Liver (tissue), 9 donors: ENCODE data around the gene ZSCAN1. TPM values are rescaled to one million over a fixed set of nuclear protein-coding genes. Genes with fewer than 3 reads are reported as not detected.

Source experiments
- DNase-seq: peaks from one replicate; pipeline ENCODE4 v3.0.0-alpha.2; 2017; ENCODE audit warnings: low spot score
- H3K27ac ChIP-seq, 2 donors: one replicate each; pipeline ENCODE4 v1.7.0; 2013; ENCODE audit warnings: inconsistent platforms in 2 of 2, low read length in 2 of 2, control low read depth in 1 of 2, low read depth in 1 of 2, mild to moderate bottlenecking in 1 of 2
- H3K27me3 ChIP-seq, 4 donors: one replicate each; pipeline versions ENCODE4 v1.6.1 to v1.7.0; 2013; ENCODE audit warnings: low read length in 3 of 4, inconsistent platforms in 1 of 4, mild to moderate bottlenecking in 1 of 4, moderate library complexity in 1 of 4; ENCODE audit not compliant: control insufficient read depth in 4 of 4, insufficient read depth in 4 of 4
- H3K36me3 ChIP-seq, 4 donors: one replicate each; pipeline versions ENCODE4 v1.6.1 to v1.7.0; 2013; ENCODE audit warnings: low read length in 3 of 4, mild to moderate bottlenecking in 3 of 4, low read depth in 1 of 4, moderate library complexity in 1 of 4; ENCODE audit not compliant: control insufficient read depth in 4 of 4, insufficient read depth in 3 of 4
- H3K4me1 ChIP-seq, 4 donors: one replicate each; pipeline versions ENCODE4 v1.6.1 to v1.7.0; 2013; ENCODE audit warnings: low read length in 3 of 4, mild to moderate bottlenecking in 3 of 4, moderate library complexity in 1 of 4; ENCODE audit not compliant: control insufficient read depth in 4 of 4, insufficient read depth in 4 of 4
- H3K4me3 ChIP-seq, 3 donors: one replicate each; pipeline versions ENCODE4 v1.6.1 to v1.7.0; 2013; ENCODE audit warnings: low read length in 3 of 3, control low read depth in 1 of 3, low read depth in 1 of 3, mild to moderate bottlenecking in 1 of 3
- H3K9ac ChIP-seq, 2 donors: one replicate each; pipeline ENCODE4 v1.7.0; 2013; ENCODE audit warnings: low read length in 2 of 2, mild to moderate bottlenecking in 2 of 2, moderate library complexity in 2 of 2, control low read depth in 1 of 2, low read depth in 1 of 2
- H3K9me3 ChIP-seq, 4 donors: one replicate each; pipeline versions ENCODE4 v1.6.1 to v1.7.0; 2013; ENCODE audit warnings: low read length in 3 of 4; ENCODE audit not compliant: control insufficient read depth in 4 of 4
- ATF3 ChIP-seq: IDR thresholded peaks from 2 replicates; pipeline ENCODE4 v1.6.1; 2016; ENCODE audit warnings: antibody characterized with exemption
- CTCF ChIP-seq: fragments of 150-350 bp; IDR thresholded peaks from 2 replicates; pipeline ENCODE4 v1.5.1; 2017; ENCODE audit warnings: improper control_type of control experiment, low read depth, low read length; ENCODE audit not compliant: missing input control
- EGR1 ChIP-seq, 2 donors: IDR thresholded peaks; 2 replicates each; pipeline ENCODE4 v1.6.1; 2016 to 2018; ENCODE audit warnings: antibody characterized with exemption in 2 of 2, low read depth in 2 of 2
- FOXA1 ChIP-seq: IDR thresholded peaks from 2 replicates; pipeline ENCODE4 v1.6.1; 2016; ENCODE audit warnings: antibody characterized with exemption
- FOXA2 ChIP-seq: IDR thresholded peaks from 2 replicates; pipeline ENCODE4 v1.6.1; 2016; ENCODE audit warnings: antibody characterized with exemption
- GABPA ChIP-seq, 2 donors: IDR thresholded peaks in 1 of 2; conservative IDR thresholded peaks in 1 of 2; 2 replicates each; pipeline ENCODE4 v1.6.1; 2016; ENCODE audit warnings: antibody characterized with exemption in 2 of 2, mild to moderate bottlenecking in 1 of 2, moderate library complexity in 1 of 2
- HNF4A ChIP-seq, 2 donors: conservative IDR thresholded peaks; 2 replicates each; pipeline ENCODE4 v1.6.1; 2016; ENCODE audit warnings: antibody characterized with exemption in 2 of 2, mild to moderate bottlenecking in 2 of 2
- HNF4G ChIP-seq: IDR thresholded peaks from 2 replicates; pipeline ENCODE4 v1.6.1; 2016; ENCODE audit warnings: antibody characterized with exemption
- JUND ChIP-seq, 2 donors: IDR thresholded peaks; 2 replicates each; pipeline ENCODE4 v1.6.1; 2016; ENCODE audit warnings: antibody characterized with exemption in 2 of 2
- NR2F2 ChIP-seq: IDR thresholded peaks from 2 replicates; pipeline ENCODE4 v1.6.1; 2016; ENCODE audit warnings: antibody characterized with exemption
- RAD21 ChIP-seq, 2 donors: IDR thresholded peaks; 2 replicates each; pipeline ENCODE4 v1.6.1; 2016; ENCODE audit warnings: antibody characterized with exemption in 2 of 2, mild to moderate bottlenecking in 2 of 2
- REST ChIP-seq: IDR thresholded peaks from 2 replicates; pipeline ENCODE4 v1.6.1; 2016; ENCODE audit warnings: antibody characterized with exemption, mild to moderate bottlenecking
- RXRA ChIP-seq, 2 donors: IDR thresholded peaks; 2 replicates each; pipeline ENCODE4 v1.6.1; 2017 to 2018; ENCODE audit warnings: antibody characterized with exemption in 2 of 2, mild to moderate bottlenecking in 1 of 2
- SP1 ChIP-seq: IDR thresholded peaks from 2 replicates; pipeline ENCODE4 v1.6.1; 2018; ENCODE audit warnings: antibody characterized with exemption, mild to moderate bottlenecking
- TAF1 ChIP-seq: conservative IDR thresholded peaks from 2 replicates; pipeline ENCODE4 v1.6.1; 2016; ENCODE audit warnings: antibody characterized with exemption, mild to moderate bottlenecking
- YY1 ChIP-seq: IDR thresholded peaks from 2 replicates; pipeline ENCODE4 v1.6.1; 2016; ENCODE audit warnings: antibody characterized with exemption, mild to moderate bottlenecking
- ZBTB33 ChIP-seq: IDR thresholded peaks from 2 replicates; pipeline ENCODE4 v1.6.1; 2016; ENCODE audit warnings: antibody characterized with exemption
- WGBS: extraction: QIAGEN DNeasy Blood & Tissue Kit; methylation state at CpG from one replicate; pipeline ENCODE4 v1.1.7; 2013; 5-methylcytosine and 5-hydroxymethylcytosine counted together
- polyA plus RNA-seq, 2 donors: library from polyadenylated mRNA; stranded (reverse) in 1 of 2; unstranded in 1 of 2; fragments of 200-250 nt in 1 of 2; fragments of >200 nt in 1 of 2; fragmentation: Nextera tagmentation in 1 of 2; extraction: Ambion mirVana in 1 of 2; gene quantifications; one replicate each; pipeline versions ENCODE4 v1.2.1 to v1.2.3, GENCODE V29; 2013 to 2015
- total RNA-seq, 2 donors: library from RNA; depleted of rRNA; stranded (reverse); fragments of >200 nt; gene quantifications; one replicate each; pipeline ENCODE4 v1.2.3, GENCODE V29; 2014
- TF ChIP-seq, protein P1 (sequence below): IDR thresholded peaks from 2 replicates; pipeline ENCODE4 v1.6.1; 2016; ENCODE audit warnings: antibody characterized with exemption
- donor health status: healthy.
- donor health status: healthy.
- donor health status: healthy.
- donor health status: healthy.
- donor health status: healthy.

Gene ZSCAN1
- total and polyA plus RNA-seq, 4 donors: 0.13 TPM; not detected in 3

GRCh38 chr19:58001895-58002369 lies 31.9 kb upstream of the ZSCAN1 start (continued):
- TF ChIP-seq REST: no peak
- no peak for TF ChIP-seq SP1
- TF ChIP-seq FOXA1: no peak
- no peak for TF ChIP-seq FOXA2
- no peak for TF ChIP-seq HNF4A (conservative IDR thresholded peaks at IDR 0.05)

GRCh38 chr19:58002384-58003173 lies 31.2 kb upstream of the ZSCAN1 start, which contains the start of gene ZNF606:
TSS of gene ZNF606 (minus strand) at chr19:58002820. CDS start at chr19:58001319, 1,501 bp downstream.
- H3K4me3 ChIP-seq: peak within 1 kb of the TSS; percentile 89 to 93 (median 91)
- peaks cover 41 to 63% (median 49%) of the 10 kb centered on the region in 4 donors for H3K9me3 ChIP-seq
- H3K36me3 ChIP-seq: peaks cover 20 to 54% (median 50%) of the 10 kb centered on the region in 4 donors
- TF ChIP-seq TAF1 (no peak), NR2F2 (no peak), RAD21 (IDR thresholded peaks at IDR 0.05) (no peak), CTCF (no peak), FOXA2 (no peak), FOXA1 (peak; percentile 24), GABPA (IDR thresholded peaks at IDR 0.05 in 1 of 2, conservative IDR thresholded peaks at IDR 0.05 in 1 of 2) (peak; percentile 57 to 93), HNF4G (no peak), REST (peak; percentile 58), SP1 (peak; percentile 16), HNF4A (conservative IDR thresholded peaks at IDR 0.05) (no peak), EGR1 (IDR thresholded peaks at IDR 0.05; ENCODE audit: low read depth in 2 of 2) (peak in 1 of 2 donors; percentile 44), ATF3 (no peak), ZBTB33 (no peak), YY1 (peak; percentile 99), JUND (IDR thresholded peaks at IDR 0.05) (no peak), RXRA (IDR thresholded peaks at IDR 0.05) (no peak)
- TF ChIP-seq, protein P1, sequence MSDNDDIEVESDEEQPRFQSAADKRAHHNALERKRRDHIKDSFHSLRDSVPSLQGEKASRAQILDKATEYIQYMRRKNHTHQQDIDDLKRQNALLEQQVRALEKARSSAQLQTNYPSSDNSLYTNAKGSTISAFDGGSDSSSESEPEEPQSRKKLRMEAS: peak; percentile 32
- under 1% methylated on average over 91 of the region's 91 CpGs for WGBS
- H3K27me3 ChIP-seq: no peaks in the 10 kb centered on the region
- DNase-seq: peak; percentile 88
- peak within 1 kb of the TSS; percentile 72 to 91 for H3K27ac ChIP-seq
- H3K4me1 ChIP-seq: peaks cover 7 to 19% (median 13%) of the 10 kb centered on the region in 4 donors
- H3K9ac ChIP-seq: peak within 1 kb of the TSS; percentile 36 to 95
